SK-N-SH (cell line): ENCODE data around the gene LRRC73.

Source experiments
- ELF1 ChIP-seq: IDR thresholded peaks from 2 replicates; pipeline ENCODE4 v1.4.0; 2012
- EP300 ChIP-seq, 2 experiments: IDR thresholded peaks; 2 replicates each; pipeline versions ENCODE4 v1.4.0 to v1.6.1; 2012; ENCODE audit warnings: borderline replicate concordance in 1 of 2, low read depth in 1 of 2, low read length in 1 of 2
- FOXM1 ChIP-seq: IDR thresholded peaks from 2 replicates; pipeline ENCODE4 v1.4.0; 2012; ENCODE audit warnings: low read depth, mild to moderate bottlenecking
- GABPA ChIP-seq: IDR thresholded peaks from 2 replicates; pipeline ENCODE4 v1.4.0; 2012; ENCODE audit warnings: low read depth, mild to moderate bottlenecking
- MXI1 ChIP-seq: IDR thresholded peaks from 2 replicates; pipeline ENCODE4 v1.6.1; 2012; ENCODE audit warnings: mild to moderate bottlenecking, low read depth, low read length, improper control_type of control experiment
- POLR2AphosphoS5 ChIP-seq: IDR thresholded peaks from 2 replicates; pipeline ENCODE4 v1.6.1; 2012; ENCODE audit warnings: low read depth, low read length
- RAD21 ChIP-seq: IDR thresholded peaks from 2 replicates; pipeline ENCODE4 v1.6.1; 2012; ENCODE audit warnings: mild to moderate bottlenecking, low read length
- YY1 ChIP-seq: IDR thresholded peaks from 2 replicates; pipeline ENCODE4 v1.4.0; 2012; ENCODE audit warnings: low read depth, mild to moderate bottlenecking
- TF ChIP-seq, protein P1 (sequence below): fragments of 200-600 bp; sonication (generic); IDR thresholded peaks from 2 replicates; pipeline ENCODE4 v1.6.1; 2017; ENCODE audit warnings: antibody characterized with exemption, mild to moderate bottlenecking, moderate library complexity
- TF ChIP-seq, protein P2 (sequence below): IDR thresholded peaks from 2 replicates; pipeline ENCODE4 v1.6.1; 2012; ENCODE audit warnings: mild to moderate bottlenecking, low read depth, low read length, moderate library complexity
- TF ChIP-seq, protein P3 (sequence below): IDR thresholded peaks from 2 replicates; pipeline ENCODE4 v1.4.0; 2012; ENCODE audit warnings: low read depth, borderline replicate concordance
- TF ChIP-seq, protein P4 (sequence below): IDR thresholded peaks from 2 replicates; pipeline ENCODE4 v1.4.0; 2012; ENCODE audit warnings: low read depth
- TF ChIP-seq, protein P5 (sequence below): fragments of 150-350 bp; IDR thresholded peaks from 2 replicates; pipeline ENCODE4 v1.6.1; 2017; ENCODE audit warnings: antibody characterized with exemption, low read length, low read depth, borderline replicate concordance

DNA sequence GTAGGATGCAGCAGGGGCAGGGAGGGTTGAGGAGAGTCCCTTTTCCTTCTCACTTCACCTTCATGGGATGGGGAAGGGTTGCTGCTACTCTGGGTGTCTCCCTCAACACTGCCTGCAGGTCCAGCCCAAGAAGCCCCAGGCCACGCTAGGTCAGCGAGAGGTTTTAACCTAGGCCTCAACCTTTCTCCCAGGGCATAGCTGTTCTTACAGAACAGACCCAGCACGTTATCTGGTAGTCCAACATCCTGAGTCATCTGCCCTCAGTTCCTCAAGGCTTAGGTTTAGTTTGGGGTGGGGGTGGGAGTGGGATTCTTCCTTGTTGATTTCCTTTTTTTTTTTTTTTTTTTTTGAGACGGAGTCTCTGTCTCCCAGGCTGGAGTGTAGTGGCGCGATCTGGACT lies 15.8 kb downstream of the LRRC73 start:
- TF ChIP-seq, protein P1, sequence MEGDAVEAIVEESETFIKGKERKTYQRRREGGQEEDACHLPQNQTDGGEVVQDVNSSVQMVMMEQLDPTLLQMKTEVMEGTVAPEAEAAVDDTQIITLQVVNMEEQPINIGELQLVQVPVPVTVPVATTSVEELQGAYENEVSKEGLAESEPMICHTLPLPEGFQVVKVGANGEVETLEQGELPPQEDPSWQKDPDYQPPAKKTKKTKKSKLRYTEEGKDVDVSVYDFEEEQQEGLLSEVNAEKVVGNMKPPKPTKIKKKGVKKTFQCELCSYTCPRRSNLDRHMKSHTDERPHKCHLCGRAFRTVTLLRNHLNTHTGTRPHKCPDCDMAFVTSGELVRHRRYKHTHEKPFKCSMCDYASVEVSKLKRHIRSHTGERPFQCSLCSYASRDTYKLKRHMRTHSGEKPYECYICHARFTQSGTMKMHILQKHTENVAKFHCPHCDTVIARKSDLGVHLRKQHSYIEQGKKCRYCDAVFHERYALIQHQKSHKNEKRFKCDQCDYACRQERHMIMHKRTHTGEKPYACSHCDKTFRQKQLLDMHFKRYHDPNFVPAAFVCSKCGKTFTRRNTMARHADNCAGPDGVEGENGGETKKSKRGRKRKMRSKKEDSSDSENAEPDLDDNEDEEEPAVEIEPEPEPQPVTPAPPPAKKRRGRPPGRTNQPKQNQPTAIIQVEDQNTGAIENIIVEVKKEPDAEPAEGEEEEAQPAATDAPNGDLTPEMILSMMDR, result no peak
- no peak for TF ChIP-seq FOXM1
- TF ChIP-seq EP300 (IDR thresholded peaks at IDR 0.05; ENCODE audit: borderline replicate concordance in 1 of 2, low read depth in 1 of 2, low read length in 1 of 2), result no peak
- no peak for TF ChIP-seq MXI1
- TF ChIP-seq, protein P2, sequence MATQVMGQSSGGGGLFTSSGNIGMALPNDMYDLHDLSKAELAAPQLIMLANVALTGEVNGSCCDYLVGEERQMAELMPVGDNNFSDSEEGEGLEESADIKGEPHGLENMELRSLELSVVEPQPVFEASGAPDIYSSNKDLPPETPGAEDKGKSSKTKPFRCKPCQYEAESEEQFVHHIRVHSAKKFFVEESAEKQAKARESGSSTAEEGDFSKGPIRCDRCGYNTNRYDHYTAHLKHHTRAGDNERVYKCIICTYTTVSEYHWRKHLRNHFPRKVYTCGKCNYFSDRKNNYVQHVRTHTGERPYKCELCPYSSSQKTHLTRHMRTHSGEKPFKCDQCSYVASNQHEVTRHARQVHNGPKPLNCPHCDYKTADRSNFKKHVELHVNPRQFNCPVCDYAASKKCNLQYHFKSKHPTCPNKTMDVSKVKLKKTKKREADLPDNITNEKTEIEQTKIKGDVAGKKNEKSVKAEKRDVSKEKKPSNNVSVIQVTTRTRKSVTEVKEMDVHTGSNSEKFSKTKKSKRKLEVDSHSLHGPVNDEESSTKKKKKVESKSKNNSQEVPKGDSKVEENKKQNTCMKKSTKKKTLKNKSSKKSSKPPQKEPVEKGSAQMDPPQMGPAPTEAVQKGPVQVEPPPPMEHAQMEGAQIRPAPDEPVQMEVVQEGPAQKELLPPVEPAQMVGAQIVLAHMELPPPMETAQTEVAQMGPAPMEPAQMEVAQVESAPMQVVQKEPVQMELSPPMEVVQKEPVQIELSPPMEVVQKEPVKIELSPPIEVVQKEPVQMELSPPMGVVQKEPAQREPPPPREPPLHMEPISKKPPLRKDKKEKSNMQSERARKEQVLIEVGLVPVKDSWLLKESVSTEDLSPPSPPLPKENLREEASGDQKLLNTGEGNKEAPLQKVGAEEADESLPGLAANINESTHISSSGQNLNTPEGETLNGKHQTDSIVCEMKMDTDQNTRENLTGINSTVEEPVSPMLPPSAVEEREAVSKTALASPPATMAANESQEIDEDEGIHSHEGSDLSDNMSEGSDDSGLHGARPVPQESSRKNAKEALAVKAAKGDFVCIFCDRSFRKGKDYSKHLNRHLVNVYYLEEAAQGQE, result no peak
- TF ChIP-seq, protein P3, sequence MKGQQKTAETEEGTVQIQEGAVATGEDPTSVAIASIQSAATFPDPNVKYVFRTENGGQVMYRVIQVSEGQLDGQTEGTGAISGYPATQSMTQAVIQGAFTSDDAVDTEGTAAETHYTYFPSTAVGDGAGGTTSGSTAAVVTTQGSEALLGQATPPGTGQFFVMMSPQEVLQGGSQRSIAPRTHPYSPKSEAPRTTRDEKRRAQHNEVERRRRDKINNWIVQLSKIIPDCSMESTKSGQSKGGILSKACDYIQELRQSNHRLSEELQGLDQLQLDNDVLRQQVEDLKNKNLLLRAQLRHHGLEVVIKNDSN, result no peak
- no peak for TF ChIP-seq YY1
- no peak for TF ChIP-seq POLR2AphosphoS5
- TF ChIP-seq, protein P4, sequence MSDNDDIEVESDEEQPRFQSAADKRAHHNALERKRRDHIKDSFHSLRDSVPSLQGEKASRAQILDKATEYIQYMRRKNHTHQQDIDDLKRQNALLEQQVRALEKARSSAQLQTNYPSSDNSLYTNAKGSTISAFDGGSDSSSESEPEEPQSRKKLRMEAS, result no peak
- no peak for TF ChIP-seq RAD21
- no peak for TF ChIP-seq GABPA
- TF ChIP-seq ELF1, result no peak
- TF ChIP-seq, protein P5, sequence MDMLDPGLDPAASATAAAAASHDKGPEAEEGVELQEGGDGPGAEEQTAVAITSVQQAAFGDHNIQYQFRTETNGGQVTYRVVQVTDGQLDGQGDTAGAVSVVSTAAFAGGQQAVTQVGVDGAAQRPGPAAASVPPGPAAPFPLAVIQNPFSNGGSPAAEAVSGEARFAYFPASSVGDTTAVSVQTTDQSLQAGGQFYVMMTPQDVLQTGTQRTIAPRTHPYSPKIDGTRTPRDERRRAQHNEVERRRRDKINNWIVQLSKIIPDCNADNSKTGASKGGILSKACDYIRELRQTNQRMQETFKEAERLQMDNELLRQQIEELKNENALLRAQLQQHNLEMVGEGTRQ, result no peak
